GM12874 (cell line): Measurements from ENCODE around the gene ECSCR.

Experiments
- TF ChIP-seq, protein P1 (sequence below): IDR thresholded peaks from 2 replicates; pipeline ENCODE4 v1.5.1; 2011; ENCODE audit warnings: low read depth, mild to moderate bottlenecking, control low read depth, low read length, moderate library complexity; ENCODE audit not compliant: insufficient read depth

The ECSCR gene

DNA sequence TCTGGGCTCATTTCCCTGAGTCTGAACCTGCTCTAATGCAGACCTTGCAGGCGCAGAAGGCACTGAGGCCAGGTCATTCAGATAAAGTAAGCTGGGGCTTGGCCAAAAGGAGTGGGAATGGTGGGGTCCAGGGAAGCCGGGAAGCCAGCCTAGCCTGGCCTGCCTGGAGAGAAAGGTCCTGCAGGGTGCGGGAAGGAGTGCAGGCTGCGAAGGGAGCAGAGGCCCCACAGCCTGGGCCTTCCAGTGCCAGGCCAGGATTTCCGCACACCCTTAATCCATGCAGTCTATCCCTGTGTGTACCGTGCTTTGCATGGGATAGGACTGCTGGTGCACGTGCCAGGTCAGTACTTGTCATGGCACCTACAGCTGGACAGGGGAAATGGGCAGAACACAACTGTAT is 23.7 kb upstream of the ECSCR start:
- TF ChIP-seq, protein P1, sequence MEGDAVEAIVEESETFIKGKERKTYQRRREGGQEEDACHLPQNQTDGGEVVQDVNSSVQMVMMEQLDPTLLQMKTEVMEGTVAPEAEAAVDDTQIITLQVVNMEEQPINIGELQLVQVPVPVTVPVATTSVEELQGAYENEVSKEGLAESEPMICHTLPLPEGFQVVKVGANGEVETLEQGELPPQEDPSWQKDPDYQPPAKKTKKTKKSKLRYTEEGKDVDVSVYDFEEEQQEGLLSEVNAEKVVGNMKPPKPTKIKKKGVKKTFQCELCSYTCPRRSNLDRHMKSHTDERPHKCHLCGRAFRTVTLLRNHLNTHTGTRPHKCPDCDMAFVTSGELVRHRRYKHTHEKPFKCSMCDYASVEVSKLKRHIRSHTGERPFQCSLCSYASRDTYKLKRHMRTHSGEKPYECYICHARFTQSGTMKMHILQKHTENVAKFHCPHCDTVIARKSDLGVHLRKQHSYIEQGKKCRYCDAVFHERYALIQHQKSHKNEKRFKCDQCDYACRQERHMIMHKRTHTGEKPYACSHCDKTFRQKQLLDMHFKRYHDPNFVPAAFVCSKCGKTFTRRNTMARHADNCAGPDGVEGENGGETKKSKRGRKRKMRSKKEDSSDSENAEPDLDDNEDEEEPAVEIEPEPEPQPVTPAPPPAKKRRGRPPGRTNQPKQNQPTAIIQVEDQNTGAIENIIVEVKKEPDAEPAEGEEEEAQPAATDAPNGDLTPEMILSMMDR: no peak

DNA sequence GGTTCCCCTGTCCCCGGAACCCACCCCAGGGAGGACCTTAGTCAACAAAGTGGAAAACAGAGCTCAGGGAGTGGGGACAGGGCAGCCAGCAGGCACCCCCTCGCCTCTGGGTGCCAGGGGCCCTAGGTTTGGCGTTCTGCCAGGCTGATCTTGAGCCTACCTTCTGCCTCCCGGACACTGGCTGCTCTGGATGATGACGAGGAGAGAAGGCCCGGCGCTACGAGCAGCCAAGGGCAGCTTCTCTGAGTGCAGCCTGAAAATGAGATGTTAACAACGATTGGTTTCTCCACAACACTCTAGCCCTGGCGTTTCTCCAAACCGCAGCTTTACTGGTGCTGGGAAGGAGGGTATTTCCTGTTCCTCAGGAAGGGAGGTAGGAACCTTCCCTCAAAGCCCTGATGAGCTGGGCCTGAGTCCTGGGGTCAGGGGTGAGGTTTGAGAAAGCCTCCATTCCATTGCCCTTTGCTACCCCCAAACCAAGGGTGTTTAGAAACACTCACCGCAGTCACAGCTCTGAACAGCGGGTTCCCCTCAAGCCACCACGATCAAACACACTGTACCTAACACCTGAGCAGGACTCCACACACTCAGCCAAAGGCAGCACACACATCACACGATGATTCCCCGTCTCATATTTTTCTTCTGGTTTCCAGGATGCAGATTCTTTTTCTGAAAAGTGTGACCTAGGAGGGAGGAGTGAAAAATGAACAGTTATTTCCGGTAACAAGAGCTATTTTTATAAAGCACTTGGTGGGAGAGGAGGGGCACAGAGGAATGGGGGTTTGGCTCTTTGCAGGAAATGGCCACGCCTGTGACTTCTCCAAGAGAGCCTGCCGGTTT is 19.7 kb upstream of the ECSCR start, which contains the start of gene STING1:
Gene STING1 (minus strand): TSS at position 709 of the 840 bp plus-strand sequence. CDS start 1,054 bp downstream, outside the sequence.
- TF ChIP-seq, protein P1: no peak

DNA sequence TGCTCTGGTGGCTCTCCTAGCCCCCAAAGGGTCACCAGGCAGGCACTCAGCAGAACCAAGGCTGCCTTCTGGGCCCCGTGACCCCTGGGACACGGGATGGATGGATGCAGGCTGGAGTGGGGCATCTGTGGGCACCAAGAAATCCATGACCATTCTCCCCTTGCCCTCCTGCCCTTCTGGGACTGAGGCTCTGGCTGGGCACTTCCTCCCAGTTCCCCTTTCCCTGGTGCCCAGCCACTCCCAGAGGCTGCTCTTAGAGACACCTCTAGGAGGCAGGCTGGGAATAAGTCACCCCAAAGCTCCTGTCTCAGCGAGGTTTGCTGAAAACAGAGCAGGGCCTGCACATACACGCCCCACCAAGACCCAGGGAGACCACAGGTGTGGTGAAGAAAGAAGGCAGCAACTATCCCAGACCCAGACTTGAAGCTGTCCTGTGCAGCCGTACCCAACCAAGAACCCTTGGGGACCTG is 19.1 kb upstream of the ECSCR start:
- TF ChIP-seq, protein P1: peak; percentile 20; the same call in 1 of the 2 replicates

DNA sequence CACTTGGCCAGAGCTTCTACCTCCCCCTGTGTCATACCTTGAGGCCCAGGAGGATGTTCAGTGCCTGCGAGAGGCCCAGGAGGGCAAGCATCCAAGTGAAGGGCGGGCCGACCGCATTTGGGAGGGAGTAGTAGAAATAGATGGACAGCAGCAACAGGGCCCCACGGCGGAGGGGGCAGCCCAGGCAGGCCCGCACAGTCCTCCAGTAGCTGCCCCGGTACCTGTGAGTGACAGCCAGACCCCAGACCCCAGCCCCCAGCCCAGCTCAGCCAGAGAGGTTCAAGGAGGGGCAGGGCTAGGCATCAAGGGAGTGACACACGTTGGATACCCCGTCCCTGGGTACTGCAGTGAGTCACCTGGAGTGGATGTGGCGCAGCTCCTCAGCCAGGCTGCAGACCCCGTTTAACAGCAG is 18.6 kb upstream of the ECSCR start:
- TF ChIP-seq, protein P1: no peak

- TF ChIP-seq, protein P1: no peak
Observed at GRCh38 chr5:139475865-139476617, 13.5 kb upstream of the ECSCR start.

- TF ChIP-seq, protein P1: no peak
Observed at GRCh38 chr5:139474890-139475791, 12.6 kb upstream of the ECSCR start.
